Sigmoid colon (tissue), 7 donors: ENCODE measurements around the gene KLF16. TPM values are rescaled to one million over a fixed set of nuclear protein-coding genes. Genes with fewer than 3 reads are reported as not detected.

ENCODE experiments used
- DNase-seq: peaks from one replicate; pipeline ENCODE4 v3.0.0-alpha.2; 2019
- H3K27ac ChIP-seq, 4 donors: fragments of 200-600 bp; sonication (generic); one replicate each; pipeline ENCODE4 v1.5.1; 2016 to 2019; ENCODE audit warnings: mild to moderate bottlenecking in 1 of 4
- H3K27me3 ChIP-seq, 3 donors: fragments of 200-600 bp; sonication (generic); one replicate each; pipeline ENCODE4 v1.5.1; 2019; ENCODE audit warnings: mild to moderate bottlenecking in 1 of 3
- H3K36me3 ChIP-seq, 4 donors: fragments of 200-600 bp; sonication (generic); one replicate each; pipeline ENCODE4 v1.5.1; 2016 to 2019
- H3K4me1 ChIP-seq, 4 donors: fragments of 200-600 bp; sonication (generic); one replicate each; pipeline ENCODE4 v1.5.1; 2017 to 2019
- H3K4me3 ChIP-seq, 4 donors: fragments of 200-600 bp; sonication (generic); one replicate each; pipeline ENCODE4 v1.5.1; 2017 to 2019; ENCODE audit warnings: mild to moderate bottlenecking in 2 of 4, moderate library complexity in 1 of 4
- H3K9me3 ChIP-seq, 4 donors: fragments of 200-600 bp in 3 of 4; sonication (generic) in 3 of 4; one replicate each; pipeline versions ENCODE4 v1.5.1 to v1.6.1; 2013 to 2019
- EP300 ChIP-seq, 4 donors: sonication (generic); formaldehyde crosslinking; IDR thresholded peaks; one replicate each; pipeline ENCODE4 v1.6.1; 2017; ENCODE audit warnings: antibody characterized with exemption in 4 of 4
- POLR2A ChIP-seq, 2 donors: fragments of 450-650 bp; IDR thresholded peaks; one replicate each; pipeline ENCODE4 v1.6.1; 2016; ENCODE audit warnings: antibody characterized with exemption in 2 of 2, mild to moderate bottlenecking in 2 of 2, moderate library complexity in 2 of 2
- POLR2AphosphoS5 ChIP-seq, 4 donors: sonication (generic); formaldehyde crosslinking; IDR thresholded peaks; one replicate each; pipeline ENCODE4 v1.6.1; 2017; ENCODE audit warnings: antibody characterized with exemption in 4 of 4
- WGBS, 2 donors: extraction: QIAGEN DNeasy Blood & Tissue Kit; methylation state at CpG; one replicate each; pipeline ENCODE4 v1.1.7; 2013; 5-methylcytosine and 5-hydroxymethylcytosine counted together
- intact Hi-C: fragments of 100-400 bp; cut with DNase I; formaldehyde crosslinking; loops from one replicate; pipeline ENCODE4 v1.15.1; 2023
- polyA plus RNA-seq, 3 donors: library from polyadenylated mRNA; stranded (reverse); fragments of 200-250 nt; gene quantifications; one replicate each; pipeline ENCODE4 v1.2.3, GENCODE V29; 2013
- total RNA-seq, 4 donors: library from RNA; depleted of rRNA; stranded (reverse); fragments of >200 nt; gene quantifications; one replicate each; pipeline ENCODE4 v1.1.0, GENCODE V29; 2016
- TF ChIP-seq, protein P1 (sequence below), 4 experiments: fragments of 450-650 bp in 3 of 4; fragments of 200-600 bp in 1 of 4; IDR thresholded peaks; one replicate each; pipeline ENCODE4 v1.5.1; 2016 to 2019; ENCODE audit warnings: antibody characterized with exemption in 4 of 4, mild to moderate bottlenecking in 3 of 4, moderate library complexity in 2 of 4
- donor health status: healthy with polysubstance abuse.
- donor health status: Bipolar disorder and iron deficiency.
- donor health status: healthy.

KLF16 gene
- total RNA-seq (10 to 100 TPM in 1 of 4 donors, 1 to 10 TPM in 3; 2.1 to 10.3 (median 4.4) TPM), polyA plus RNA-seq (10 to 100 TPM in 2 of 3 donors, 1 to 10 TPM in 1; 8.4 to 20.5 (median 12.5) TPM)

- Histone ChIP-seq H3K27me3 (peaks cover 0 to 30% (median 5%) of the 10 kb centered on the region in 3 donors), H3K9me3 (no peaks in the 10 kb centered on the region), H3K27ac (peak within 1 kb of the TSS; percentile 84 to 91 (median 86)), H3K4me1 (peaks cover 0 to 53% (median 43%) of the 10 kb centered on the region in 4 donors), H3K36me3 (no peaks in the 10 kb centered on the region), H3K4me3 (peak within 1 kb of the TSS; percentile 63 to 80 (median 78))
- intact Hi-C loops, result loop anchor here (5.0 kb wide), 1 partner anchor 234 kb away; the partner anchor contains the start of genes IZUMO4 and MOB3A
- TF ChIP-seq POLR2AphosphoS5 (IDR thresholded peaks at IDR 0.05) (peak in 2 of 4 donors; percentile 31 to 47), POLR2A (IDR thresholded peaks at IDR 0.05) (no peak), EP300 (IDR thresholded peaks at IDR 0.05) (no peak)
- TF ChIP-seq, protein P1, sequence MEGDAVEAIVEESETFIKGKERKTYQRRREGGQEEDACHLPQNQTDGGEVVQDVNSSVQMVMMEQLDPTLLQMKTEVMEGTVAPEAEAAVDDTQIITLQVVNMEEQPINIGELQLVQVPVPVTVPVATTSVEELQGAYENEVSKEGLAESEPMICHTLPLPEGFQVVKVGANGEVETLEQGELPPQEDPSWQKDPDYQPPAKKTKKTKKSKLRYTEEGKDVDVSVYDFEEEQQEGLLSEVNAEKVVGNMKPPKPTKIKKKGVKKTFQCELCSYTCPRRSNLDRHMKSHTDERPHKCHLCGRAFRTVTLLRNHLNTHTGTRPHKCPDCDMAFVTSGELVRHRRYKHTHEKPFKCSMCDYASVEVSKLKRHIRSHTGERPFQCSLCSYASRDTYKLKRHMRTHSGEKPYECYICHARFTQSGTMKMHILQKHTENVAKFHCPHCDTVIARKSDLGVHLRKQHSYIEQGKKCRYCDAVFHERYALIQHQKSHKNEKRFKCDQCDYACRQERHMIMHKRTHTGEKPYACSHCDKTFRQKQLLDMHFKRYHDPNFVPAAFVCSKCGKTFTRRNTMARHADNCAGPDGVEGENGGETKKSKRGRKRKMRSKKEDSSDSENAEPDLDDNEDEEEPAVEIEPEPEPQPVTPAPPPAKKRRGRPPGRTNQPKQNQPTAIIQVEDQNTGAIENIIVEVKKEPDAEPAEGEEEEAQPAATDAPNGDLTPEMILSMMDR (IDR thresholded peaks at IDR 0.05), result no peak
- no peak for DNase-seq
- WGBS, 2 donors, result 0% methylated on average over 63 of the region's 63 CpGs
Observed at GRCh38 chr19:1863328-1863637, at the start of gene KLF16. Gene KLF16 (minus strand): TSS chr19:1863579. CDS start chr19:1863497, 82 bp downstream.

- Histone ChIP-seq H3K9me3 (no peaks in the 10 kb centered on the region), H3K4me1 (peaks cover 0 to 15% (median 6%) of the 10 kb centered on the region in 4 donors), H3K4me3 (no peak overlapping the region), H3K27me3 (no peaks in the 10 kb centered on the region), H3K36me3 (peaks cover 11 to 37% (median 20%) of the 10 kb centered on the region in 4 donors), H3K27ac (no peak overlapping the region)
- intact Hi-C loops, result no loop called here
- TF ChIP-seq, protein P1 (IDR thresholded peaks at IDR 0.05), result no peak
- no peak for TF ChIP-seq EP300 (IDR thresholded peaks at IDR 0.05)
- WGBS, 2 donors, result 96 to 98% methylated on average over 77 of the region's 77 CpGs
- DNase-seq, result no peak
Observed at GRCh38 chr19:1912760-1913505, 49.6 kb upstream of the KLF16 start.

DNA sequence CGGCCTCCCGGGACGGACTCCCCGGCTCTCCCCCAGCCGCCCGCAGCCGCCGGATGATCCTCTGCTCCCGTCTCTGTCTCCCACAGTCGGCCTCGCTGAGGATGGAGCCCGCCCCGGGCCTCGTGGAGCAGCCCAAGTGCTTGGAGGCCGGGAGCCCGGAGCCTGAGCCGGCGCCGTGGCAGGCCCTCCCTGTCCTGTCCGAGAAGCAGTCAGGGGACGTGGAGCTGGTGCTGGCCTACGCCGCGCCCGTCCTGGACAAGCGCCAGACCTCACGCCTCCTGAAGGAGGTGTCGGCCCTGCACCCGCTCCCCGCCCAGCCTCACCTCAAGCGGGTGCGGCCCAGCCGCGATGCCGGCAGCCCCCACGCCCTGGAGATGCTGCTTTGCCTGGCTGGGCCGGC, 48.6 kb upstream of the KLF16 start:
- no peak for TF ChIP-seq POLR2A (IDR thresholded peaks at IDR 0.05)
- no peak for TF ChIP-seq EP300 (IDR thresholded peaks at IDR 0.05)
- TF ChIP-seq POLR2AphosphoS5 (IDR thresholded peaks at IDR 0.05), result no peak
- TF ChIP-seq, protein P1 (IDR thresholded peaks at IDR 0.05), result no peak
- WGBS, 2 donors, result 29 to 84% methylated on average over 37 of the region's 37 CpGs
- intact Hi-C loops, result no loop called here
- Histone ChIP-seq H3K36me3 (peaks cover 8 to 33% (median 18%) of the 10 kb centered on the region in 4 donors), H3K27ac (no peak overlapping the region), H3K4me1 (peaks cover 0 to 15% (median 11%) of the 10 kb centered on the region in 4 donors), H3K9me3 (no peaks in the 10 kb centered on the region), H3K27me3 (no peaks in the 10 kb centered on the region), H3K4me3 (no peak overlapping the region)
- DNase-seq, result no peak

DNA sequence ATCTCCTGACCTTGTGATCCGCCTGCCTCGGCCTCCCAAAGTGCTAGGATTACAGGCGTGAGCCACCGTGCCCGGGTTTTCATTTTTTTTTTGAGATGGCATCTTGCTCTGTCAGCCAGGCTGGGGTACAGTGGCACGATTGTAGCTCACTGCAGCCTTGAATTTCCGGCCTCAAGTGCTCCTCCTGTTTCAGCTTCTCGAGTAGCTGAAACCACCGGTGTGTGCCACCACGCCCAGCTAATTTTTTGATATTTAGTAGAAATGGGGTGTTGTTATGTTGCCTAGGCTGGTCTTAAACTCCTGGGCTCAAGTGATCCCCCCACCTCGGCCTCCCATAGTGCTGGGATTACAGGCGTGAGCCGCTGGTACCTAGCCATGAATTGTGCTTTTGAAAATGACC, 47.7 kb upstream of the KLF16 start:
- Histone ChIP-seq H3K27ac (no peak overlapping the region), H3K9me3 (no peaks in the 10 kb centered on the region), H3K4me3 (no peak overlapping the region), H3K27me3 (no peaks in the 10 kb centered on the region), H3K4me1 (peaks cover 0 to 19% (median 15%) of the 10 kb centered on the region in 4 donors), H3K36me3 (peaks cover 8 to 33% (median 18%) of the 10 kb centered on the region in 4 donors)
- no peak for DNase-seq
- intact Hi-C loops, result no loop called here
- TF ChIP-seq POLR2A (IDR thresholded peaks at IDR 0.05), result no peak
- TF ChIP-seq, protein P1 (IDR thresholded peaks at IDR 0.05), result no peak
- no peak for TF ChIP-seq EP300 (IDR thresholded peaks at IDR 0.05)
- no peak for TF ChIP-seq POLR2AphosphoS5 (IDR thresholded peaks at IDR 0.05)
- WGBS, 2 donors, result 85 to 93% methylated on average over 13 of the region's 13 CpGs
